GM23338 (cell line): ENCODE results near the gene VAPB. TPM values are rescaled to one million over a fixed set of nuclear protein-coding genes. Genes with fewer than 3 reads are reported as not detected.
A peak's percentile ranks its signal among the peaks of the same experiment; 100 is the strongest.

Experiments used
- ATAC-seq: fragments of 200-7000 bp; cut with Tn5 transposase; 3 replicates; pipeline ENCODE4 v1.9.1; 2020
- DNase-seq: peaks from one replicate; pipeline ENCODE4 v3.0.0-alpha.2; 2015; ENCODE audit warnings: low spot score
- H2AFZ ChIP-seq: fragments of 200-600 bp; sonication (generic); 2 replicates; pipeline ENCODE4 v1.8.0; 2016; ENCODE audit warnings: antibody characterized with exemption, mild to moderate bottlenecking, moderate library complexity
- H3F3A ChIP-seq: fragments of 200-600 bp; sonication (generic); replicated peaks from 2 replicates; pipeline ENCODE4 v1.8.0; 2017; ENCODE audit warnings: antibody characterized with exemption, mixed run types, low read depth
- H3K27ac ChIP-seq: fragments of 200-600 bp; sonication (generic); 2 replicates; pipeline ENCODE4 v1.6.1; 2016; ENCODE audit warnings: low read depth
- H3K27me3 ChIP-seq: fragments of 200-600 bp; sonication (generic); 2 replicates; pipeline ENCODE4 v1.8.0; 2016; ENCODE audit warnings: mild to moderate bottlenecking, mixed run types, moderate library complexity; ENCODE audit not compliant: insufficient read depth
- H3K36me3 ChIP-seq: fragments of 200-600 bp; sonication (generic); 2 replicates; pipeline ENCODE4 v1.8.0; 2016; ENCODE audit warnings: mild to moderate bottlenecking; ENCODE audit not compliant: insufficient read depth
- H3K4me1 ChIP-seq: fragments of 200-600 bp; sonication (generic); 2 replicates; pipeline ENCODE4 v1.8.0; 2016; ENCODE audit warnings: mild to moderate bottlenecking, moderate library complexity; ENCODE audit not compliant: insufficient read depth
- H3K4me2 ChIP-seq: fragments of 200-600 bp; sonication (generic); 2 replicates; pipeline ENCODE4 v1.7.1; 2017; ENCODE audit warnings: mixed run types
- H3K4me3 ChIP-seq: fragments of 200-600 bp; sonication (generic); 2 replicates; pipeline ENCODE4 v1.6.1; 2016; ENCODE audit warnings: mixed run types
- H3K79me2 ChIP-seq: fragments of 200-600 bp; sonication (generic); replicated peaks from 2 replicates; pipeline ENCODE4 v1.8.0; 2017; ENCODE audit warnings: mild to moderate bottlenecking; ENCODE audit not compliant: insufficient read depth
- H3K9me2 ChIP-seq: fragments of 200-600 bp; sonication (generic); 2 replicates; pipeline ENCODE4 v1.8.0; 2017; ENCODE audit not compliant: insufficient read depth
- H4K20me1 ChIP-seq: fragments of 200-600 bp; sonication (generic); replicated peaks from 2 replicates; pipeline ENCODE4 v1.8.0; 2017; ENCODE audit warnings: mild to moderate bottlenecking; ENCODE audit not compliant: insufficient read depth
- H3K27ac Mint-ChIP-seq: 2 replicates; pipeline ENCODE4 v1.8.0; 2020; ENCODE audit warnings: inconsistent platforms, mild to moderate bottlenecking, moderate library complexity, mixed read lengths
- H3K27me3 Mint-ChIP-seq: 3 replicates; pipeline ENCODE4 v1.8.0; 2022; ENCODE audit warnings: low read depth, mild to moderate bottlenecking, moderate library complexity, mixed read lengths, inconsistent platforms; ENCODE audit not compliant: insufficient read depth, poor library complexity
- H3K36me3 Mint-ChIP-seq: 3 replicates; pipeline ENCODE4 v1.8.0; 2021; ENCODE audit warnings: low read depth, mild to moderate bottlenecking, inconsistent platforms, moderate library complexity, mixed read lengths
- H3K4me1 Mint-ChIP-seq: 3 replicates; pipeline ENCODE4 v1.8.0; 2020; ENCODE audit warnings: mild to moderate bottlenecking, inconsistent platforms, mixed read lengths
- H3K4me3 Mint-ChIP-seq: 3 replicates; pipeline ENCODE4 v1.8.0; 2021; ENCODE audit warnings: moderate library complexity, mild to moderate bottlenecking, inconsistent platforms, mixed read lengths
- H3K9me3 Mint-ChIP-seq: 3 replicates; pipeline ENCODE4 v1.8.0; 2020; ENCODE audit warnings: moderate library complexity, mild to moderate bottlenecking, inconsistent platforms, mixed read lengths
- CREB1 ChIP-seq: fragments of 250-450 bp; sonication (Bioruptor Pico); IDR thresholded peaks from 2 replicates; pipeline ENCODE4 v1.5.0; 2020; ENCODE audit warnings: low read depth, mild to moderate bottlenecking, moderate library complexity
- EZH2phosphoT487 ChIP-seq: fragments of 200-600 bp; sonication (generic); IDR thresholded peaks from one replicate; pipeline ENCODE4 v1.8.1; 2018; ENCODE audit warnings: antibody characterized with exemption; ENCODE audit not compliant: unreplicated experiment
- JUNB ChIP-seq: IDR thresholded peaks from one replicate; pipeline ENCODE4 v1.6.1; 2016; ENCODE audit warnings: antibody characterized with exemption; ENCODE audit not compliant: unreplicated experiment
- NANOG ChIP-seq: IDR thresholded peaks from 2 replicates; pipeline ENCODE4 v1.6.1; 2016; ENCODE audit warnings: antibody characterized with exemption, borderline replicate concordance
- POLR2AphosphoS5 ChIP-seq: IDR thresholded peaks from 2 replicates; pipeline ENCODE4 v1.6.1; 2016; ENCODE audit warnings: antibody characterized with exemption, low read depth
- STAT1 ChIP-seq: IDR thresholded peaks from one replicate; pipeline ENCODE4 v1.6.1; 2016; ENCODE audit warnings: antibody characterized with exemption; ENCODE audit not compliant: unreplicated experiment
- polyA plus RNA-seq: library from polyadenylated mRNA; unstranded; fragments of >200 nt; fragmentation: Nextera tagmentation; extraction: Ambion mirVana; gene quantifications from 2 replicates; pipeline ENCODE4 v1.2.1, GENCODE V29; 2016
- total RNA-seq: library from RNA; depleted of rRNA; stranded (reverse); fragments of >200 nt; shearing (Covaris generic); gene quantifications from 2 replicates; pipeline ENCODE4 v1.2.3, GENCODE V29; 2014
- TF ChIP-seq, protein P1 (sequence below), 2 experiments: fragments of 200-600 bp in 1 of 2; sonication (generic) in 1 of 2; conservative IDR thresholded peaks; 2 replicates each; pipeline versions ENCODE4 v1.5.1 to v1.6.1; 2016 to 2017; ENCODE audit warnings: antibody characterized with exemption in 2 of 2, low read depth in 2 of 2, mild to moderate bottlenecking in 2 of 2, moderate library complexity in 1 of 2

The VAPB gene
- total and polyA plus RNA-seq, 2 experiments from 2014 or later = 18.8 to 22.9 TPM

DNA sequence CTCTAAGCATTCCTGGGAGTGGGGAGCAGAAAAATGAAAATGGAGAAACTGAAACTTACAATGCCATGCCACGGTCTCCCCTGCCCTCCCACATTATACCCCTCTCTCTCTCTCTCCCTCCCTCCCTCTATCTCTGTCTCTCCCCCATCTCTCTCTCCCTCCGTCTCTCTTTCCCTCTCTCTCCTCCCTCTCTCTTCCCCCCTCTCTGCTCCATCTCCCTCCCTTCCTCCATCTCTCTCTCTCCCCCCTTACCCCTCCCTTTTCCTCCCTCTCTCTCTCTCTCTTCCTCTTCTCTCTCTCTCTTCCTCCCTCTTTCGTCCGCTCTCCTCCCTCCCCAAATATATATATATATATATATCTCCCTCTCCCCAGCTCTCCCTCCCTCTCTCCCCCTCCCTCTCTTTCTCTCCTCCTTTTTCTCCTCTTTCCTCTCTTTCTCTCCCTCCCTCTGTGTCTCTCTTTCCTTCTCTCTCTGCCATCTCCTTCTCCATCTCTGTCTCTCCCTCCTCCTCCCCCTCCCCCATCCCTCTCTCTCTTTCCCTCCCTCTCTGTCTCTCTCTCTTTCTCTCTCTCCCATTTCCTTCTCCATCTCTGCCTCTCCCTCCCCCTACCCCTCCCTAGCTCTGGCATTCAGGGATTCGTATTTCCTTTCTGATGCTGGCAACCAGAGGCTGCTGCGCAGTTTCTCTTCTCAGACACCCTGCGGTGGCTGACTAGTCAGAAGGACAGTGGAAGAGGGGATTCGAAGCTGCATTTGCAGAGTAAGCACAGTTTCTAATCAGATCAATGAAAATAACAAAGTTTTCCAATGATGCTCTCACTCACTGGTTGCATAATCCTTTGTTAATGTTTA, 13.9 kb upstream of the VAPB start:
- peak; percentile 92 for DNase-seq
- Histone ChIP-seq H3K27ac (peak overlapping the region; percentile 83), H3K4me3 (peak overlapping the region; percentile 44), H3F3A (no peaks in the 10 kb centered on the region; the same call in 1 of the 2 replicates), H3K36me3 (no peaks in the 10 kb centered on the region), H2AFZ (peak overlapping the region; percentile 69; the same call in 1 of the 2 replicates), H3K4me1 (peaks cover 48% of the 10 kb centered on the region), H3K27me3 (no peaks in the 10 kb centered on the region), H3K79me2 (no peaks in the 10 kb centered on the region), H3K4me2 (peak overlapping the region; percentile 71), H4K20me1 (no peaks in the 10 kb centered on the region), H3K9me2 (0 out of 2 replicates have a peak, but pooled peaks cover 6% of the 10 kb centered on the region)
- TF ChIP-seq STAT1 (no peak), CREB1 (CRISPR knock-in tag) (no peak), POLR2AphosphoS5 (0 out of 2 replicates have a peak, but pooled peaks have one; percentile 41)
- Mint-ChIP-seq H3K9me3 (0 out of 3 replicates have a peak, but pooled peaks cover 3% of the 10 kb centered on the region), H3K36me3 (no peaks in the 10 kb centered on the region; the same call in 2 of the 3 replicates), H3K4me3 (peak overlapping the region; percentile 59), H3K27ac (peak overlapping the region; percentile 87), H3K27me3 (peaks cover 11% of the 10 kb centered on the region), H3K4me1 (peaks cover 49% of the 10 kb centered on the region)
- peak; percentile 78 for ATAC-seq

DNA sequence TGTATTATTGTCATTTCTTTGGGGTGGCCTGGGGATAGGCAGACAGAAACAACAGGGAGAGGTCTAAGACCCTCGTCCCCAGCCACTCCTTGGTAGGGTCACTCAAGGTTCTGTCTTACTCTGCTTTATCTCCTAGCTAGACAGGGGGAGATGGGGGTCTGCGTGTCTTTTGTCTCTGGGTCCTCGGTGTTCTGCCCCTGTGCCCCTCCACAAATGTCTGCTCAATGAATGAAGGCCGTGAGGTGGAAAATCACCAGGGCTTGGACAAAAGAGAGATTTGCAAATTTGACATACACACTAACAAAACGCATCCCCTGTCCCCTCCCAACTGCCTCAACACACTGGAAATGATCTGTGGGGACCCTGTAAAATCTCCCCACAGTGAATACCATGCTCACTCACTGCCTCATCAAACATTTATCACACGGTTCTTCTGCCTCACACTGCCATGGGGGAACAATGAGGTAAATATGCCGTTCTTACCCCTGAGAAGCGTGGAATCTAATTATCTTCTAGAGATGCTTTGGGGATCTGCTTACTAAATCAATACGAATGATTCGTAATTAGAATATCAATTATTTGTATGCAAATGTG, 13.2 kb upstream of the VAPB start:
- Histone ChIP-seq H3F3A (no peaks in the 10 kb centered on the region; the same call in 1 of the 2 replicates), H3K4me2 (peak overlapping the region; percentile 71), H3K79me2 (no peaks in the 10 kb centered on the region), H3K27me3 (no peaks in the 10 kb centered on the region), H3K4me1 (peaks cover 48% of the 10 kb centered on the region), H3K9me2 (0 out of 2 replicates have a peak, but pooled peaks cover 6% of the 10 kb centered on the region), H3K36me3 (no peaks in the 10 kb centered on the region), H3K4me3 (peak overlapping the region; percentile 44), H3K27ac (peak overlapping the region; percentile 40), H2AFZ (0 out of 2 replicates have a peak overlapping the region, but pooled peaks have one; percentile 18), H4K20me1 (no peaks in the 10 kb centered on the region)
- TF ChIP-seq NANOG (no peak), EZH2phosphoT487 (no peak), JUNB (no peak)
- TF ChIP-seq, protein P1, sequence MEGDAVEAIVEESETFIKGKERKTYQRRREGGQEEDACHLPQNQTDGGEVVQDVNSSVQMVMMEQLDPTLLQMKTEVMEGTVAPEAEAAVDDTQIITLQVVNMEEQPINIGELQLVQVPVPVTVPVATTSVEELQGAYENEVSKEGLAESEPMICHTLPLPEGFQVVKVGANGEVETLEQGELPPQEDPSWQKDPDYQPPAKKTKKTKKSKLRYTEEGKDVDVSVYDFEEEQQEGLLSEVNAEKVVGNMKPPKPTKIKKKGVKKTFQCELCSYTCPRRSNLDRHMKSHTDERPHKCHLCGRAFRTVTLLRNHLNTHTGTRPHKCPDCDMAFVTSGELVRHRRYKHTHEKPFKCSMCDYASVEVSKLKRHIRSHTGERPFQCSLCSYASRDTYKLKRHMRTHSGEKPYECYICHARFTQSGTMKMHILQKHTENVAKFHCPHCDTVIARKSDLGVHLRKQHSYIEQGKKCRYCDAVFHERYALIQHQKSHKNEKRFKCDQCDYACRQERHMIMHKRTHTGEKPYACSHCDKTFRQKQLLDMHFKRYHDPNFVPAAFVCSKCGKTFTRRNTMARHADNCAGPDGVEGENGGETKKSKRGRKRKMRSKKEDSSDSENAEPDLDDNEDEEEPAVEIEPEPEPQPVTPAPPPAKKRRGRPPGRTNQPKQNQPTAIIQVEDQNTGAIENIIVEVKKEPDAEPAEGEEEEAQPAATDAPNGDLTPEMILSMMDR (conservative IDR thresholded peaks at IDR 0.05; ENCODE audit: low read depth in 2 of 2) = no peak
- ATAC-seq = peak; percentile 5; the same call in 2 of the 3 replicates
- peaks cover 6% of the 10 kb centered on the region for H3K9me3 Mint-ChIP-seq
- peak overlapping the region; percentile 87 for H3K27ac Mint-ChIP-seq
- peaks cover 2% of the 10 kb centered on the region for H3K36me3 Mint-ChIP-seq
- peaks cover 49% of the 10 kb centered on the region for H3K4me1 Mint-ChIP-seq
- peak overlapping the region; percentile 59 for H3K4me3 Mint-ChIP-seq
- peaks cover 11% of the 10 kb centered on the region for H3K27me3 Mint-ChIP-seq
- DNase-seq = no peak
